Colonic mucosa (tissue), 4 donors: ENCODE results near the gene KANSL3. TPM values are rescaled to one million over a fixed set of nuclear protein-coding genes. Genes with fewer than 3 reads are reported as not detected.

ENCODE experiments used
- DNase-seq: peaks from one replicate; pipeline ENCODE4 v3.0.0-alpha.2; 2020
- H3K27ac ChIP-seq: fragments of 200-600 bp; one replicate; pipeline ENCODE4 v1.8.0; 2021
- H3K27me3 ChIP-seq: fragments of 200-600 bp; one replicate; pipeline ENCODE4 v1.8.0; 2021
- H3K36me3 ChIP-seq: fragments of 200-600 bp; one replicate; pipeline ENCODE4 v1.8.0; 2021
- H3K4me1 ChIP-seq: fragments of 200-600 bp; one replicate; pipeline ENCODE4 v1.8.0; 2021; ENCODE audit warnings: mild to moderate bottlenecking
- H3K4me3 ChIP-seq: fragments of 200-600 bp; one replicate; pipeline ENCODE4 v1.8.0; 2021
- H3K9ac ChIP-seq, 2 donors: one replicate each; pipeline ENCODE4 v1.7.0; 2013; ENCODE audit warnings: control low read depth in 2 of 2, low read depth in 2 of 2, low read length in 2 of 2
- H3K9me3 ChIP-seq: fragments of 200-600 bp; one replicate; pipeline ENCODE4 v1.8.0; 2021
- intact Hi-C: fragments of 100-400 bp; cut with DNase I; formaldehyde crosslinking; loops from one replicate; pipeline ENCODE4 v1.14.1; 2022
- total RNA-seq, 2 donors: library from RNA; stranded (reverse); fragmentation: NEBNext Ultra II Directional in 1 of 2; extraction: Animal tissue kit (Norgen Biotek cat#: 25700) in 1 of 2; gene quantifications; one replicate each; pipeline ENCODE4 v1.2.1, GENCODE V29; 2021
- TF ChIP-seq, protein P1 (sequence below): fragments of 200-600 bp; IDR thresholded peaks from one replicate; pipeline ENCODE4 v1.8.0; 2022; ENCODE audit warnings: antibody characterized with exemption, mild to moderate bottlenecking
- donor health status: healthy.
- donor health status: DM: no; HTN: no; CAD: no.
- donor health status: DM: no; HTN: no; CAD: no.

The KANSL3 gene
- total RNA-seq, 2 donors from 2014 or later: 33.6 to 36.5 TPM

DNA sequence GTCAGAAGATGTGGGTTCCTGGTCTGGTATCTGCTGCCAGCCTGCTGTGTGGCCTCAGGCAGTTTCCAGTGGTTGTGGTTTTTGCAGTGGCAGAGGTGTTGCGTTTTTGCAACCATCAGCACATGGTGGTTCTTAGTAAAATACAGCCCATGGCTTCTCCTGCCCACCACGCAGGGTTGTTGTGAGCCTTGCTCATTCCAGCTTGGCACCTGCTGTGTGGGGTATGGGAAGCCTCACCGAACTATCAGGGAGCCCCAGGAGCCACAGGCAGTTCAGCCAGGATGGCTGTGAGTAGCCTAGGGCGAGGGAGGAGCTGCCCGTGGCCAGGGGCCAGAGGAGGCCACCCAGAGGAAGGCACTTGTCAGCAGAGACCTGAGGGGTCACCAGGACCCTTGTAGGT, 91.8 kb downstream of the KANSL3 start:
- Histone ChIP-seq H3K9ac (no peak overlapping the region), H3K4me1 (no peaks in the 10 kb centered on the region), H3K27ac (no peak overlapping the region), H3K9me3 (no peaks in the 10 kb centered on the region), H3K27me3 (no peaks in the 10 kb centered on the region), H3K4me3 (no peak overlapping the region), H3K36me3 (peaks cover 19% of the 10 kb centered on the region)
- TF ChIP-seq, protein P1, sequence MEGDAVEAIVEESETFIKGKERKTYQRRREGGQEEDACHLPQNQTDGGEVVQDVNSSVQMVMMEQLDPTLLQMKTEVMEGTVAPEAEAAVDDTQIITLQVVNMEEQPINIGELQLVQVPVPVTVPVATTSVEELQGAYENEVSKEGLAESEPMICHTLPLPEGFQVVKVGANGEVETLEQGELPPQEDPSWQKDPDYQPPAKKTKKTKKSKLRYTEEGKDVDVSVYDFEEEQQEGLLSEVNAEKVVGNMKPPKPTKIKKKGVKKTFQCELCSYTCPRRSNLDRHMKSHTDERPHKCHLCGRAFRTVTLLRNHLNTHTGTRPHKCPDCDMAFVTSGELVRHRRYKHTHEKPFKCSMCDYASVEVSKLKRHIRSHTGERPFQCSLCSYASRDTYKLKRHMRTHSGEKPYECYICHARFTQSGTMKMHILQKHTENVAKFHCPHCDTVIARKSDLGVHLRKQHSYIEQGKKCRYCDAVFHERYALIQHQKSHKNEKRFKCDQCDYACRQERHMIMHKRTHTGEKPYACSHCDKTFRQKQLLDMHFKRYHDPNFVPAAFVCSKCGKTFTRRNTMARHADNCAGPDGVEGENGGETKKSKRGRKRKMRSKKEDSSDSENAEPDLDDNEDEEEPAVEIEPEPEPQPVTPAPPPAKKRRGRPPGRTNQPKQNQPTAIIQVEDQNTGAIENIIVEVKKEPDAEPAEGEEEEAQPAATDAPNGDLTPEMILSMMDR: no peak
- DNase-seq: no peak
- intact Hi-C loops: no loop called here

Other genes with a start within 250 kb of the KANSL3 start
- 1 to 10 TPM; 2.5 to 2.6 TPM for gene NEURL3, start 133.0 kb downstream of the KANSL3 start, total RNA-seq
- 10 to 100 TPM in 1 of 2 donors, 1 to 10 TPM in 1; 6.9 to 16.4 TPM for gene ARID5A, start 101.6 kb downstream of the KANSL3 start, total RNA-seq
- not detected for gene FER1L5, start 4.5 kb upstream of the KANSL3 start, total RNA-seq
- 10 to 100 TPM; 13.5 to 24.7 TPM for gene LMAN2L, start 101.8 kb upstream of the KANSL3 start, total RNA-seq
- gene CNNM4, start 122.6 kb upstream of the KANSL3 start, total RNA-seq: 100 to 1,000 TPM in 1 of 2 donors, 10 to 100 TPM in 1; 80.4 to 190 TPM
- 10 to 100 TPM; 24.4 to 33.0 TPM for gene CNNM3, start 178.0 kb upstream of the KANSL3 start, total RNA-seq
- gene ANKRD23, start 205.7 kb upstream of the KANSL3 start, total RNA-seq: 1 to 10 TPM; 1.4 to 4.1 TPM
- gene ANKRD39, start 219.7 kb upstream of the KANSL3 start, total RNA-seq: 10 to 100 TPM; 12.4 to 18.7 TPM
- gene SEMA4C, start 231.8 kb upstream of the KANSL3 start, total RNA-seq: 10 to 100 TPM; 13.0 to 17.2 TPM